Measurements from ENCODE around the gene TRMT61A.

GRCh38 chr14:103521438-103521950 lies 7.5 kb upstream of the TRMT61A start:
- TF ChIP-seq EZH2 (IDR thresholded peaks at IDR 0.05; ENCODE audit: insufficient read depth, poor library complexity, severe bottlenecking) (no peak), EZH2phosphoT487 (IDR thresholded peaks at IDR 0.05; ENCODE audit: insufficient read depth, low read depth) (no peak)
